IPS DF 6.9 (cell line): ENCODE results near the gene GATM.
"Not testable (repeated sequence)": the region's sequence is repeated elsewhere in the genome, so short reads cannot be mapped to it uniquely, and the experiment has no call there.

Source experiments
- DNase-seq: peaks from one replicate; pipeline ENCODE4 v3.0.0-alpha.2; 2013; ENCODE audit warnings: low read depth, low spot score
- H3K27ac ChIP-seq: one replicate; pipeline ENCODE4 v1.5.1; 2013; ENCODE audit warnings: low read length, control low read depth
- H3K27me3 ChIP-seq: 2 replicates; pipeline ENCODE4 v1.6.1; 2013; ENCODE audit warnings: mild to moderate bottlenecking, low read length; ENCODE audit not compliant: control insufficient read depth, insufficient read depth
- H3K36me3 ChIP-seq: 2 replicates; pipeline ENCODE4 v1.6.1; 2013; ENCODE audit warnings: low read length; ENCODE audit not compliant: control insufficient read depth, insufficient read depth
- H3K4me1 ChIP-seq: 2 replicates; pipeline ENCODE4 v1.6.1; 2013; ENCODE audit warnings: low read length; ENCODE audit not compliant: control insufficient read depth, insufficient read depth
- H3K4me3 ChIP-seq: 2 replicates; pipeline ENCODE4 v1.5.1; 2013; ENCODE audit warnings: mild to moderate bottlenecking, low read length
- H3K9me3 ChIP-seq: 2 replicates; pipeline ENCODE4 v1.6.1; 2013; ENCODE audit warnings: low read length, inconsistent platforms; ENCODE audit not compliant: control insufficient read depth, insufficient read depth
- WGBS: extraction: QIAGEN DNeasy Blood & Tissue Kit; methylation state at CpG from one replicate; pipeline ENCODE4 v1.1.7; 2013; ENCODE audit warnings: mixed read lengths, missing lambda C conversion rate; ENCODE audit not compliant: insufficient read length, insufficient coverage; 5-methylcytosine and 5-hydroxymethylcytosine counted together

GATM gene

DNA sequence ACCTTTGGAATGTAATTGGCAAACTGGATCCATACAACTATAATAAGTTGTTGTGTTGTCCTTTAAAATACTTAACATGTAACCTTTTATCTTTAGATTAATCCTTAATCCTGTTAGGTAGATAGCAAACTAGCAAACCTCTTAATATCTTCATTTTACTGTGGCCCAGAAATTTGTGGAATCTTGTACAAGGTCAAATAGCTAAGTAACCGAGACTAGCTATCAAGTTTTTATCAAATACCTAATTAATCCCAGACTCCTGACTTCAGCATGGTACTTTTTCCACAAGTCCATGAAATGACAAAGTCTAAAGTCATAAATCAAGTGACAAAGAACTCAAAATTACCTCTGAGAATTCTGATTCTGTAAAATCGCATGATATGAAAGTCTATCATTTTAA, 4.4 kb downstream of the GATM start:
- Histone ChIP-seq H3K4me1 (no peaks in the 10 kb centered on the region), H3K27me3 (peaks cover 17% of the 10 kb centered on the region; the same call in 1 of the 2 replicates)
- no CpG with 5 or more reads among the region's 2 CpGs for WGBS

DNA sequence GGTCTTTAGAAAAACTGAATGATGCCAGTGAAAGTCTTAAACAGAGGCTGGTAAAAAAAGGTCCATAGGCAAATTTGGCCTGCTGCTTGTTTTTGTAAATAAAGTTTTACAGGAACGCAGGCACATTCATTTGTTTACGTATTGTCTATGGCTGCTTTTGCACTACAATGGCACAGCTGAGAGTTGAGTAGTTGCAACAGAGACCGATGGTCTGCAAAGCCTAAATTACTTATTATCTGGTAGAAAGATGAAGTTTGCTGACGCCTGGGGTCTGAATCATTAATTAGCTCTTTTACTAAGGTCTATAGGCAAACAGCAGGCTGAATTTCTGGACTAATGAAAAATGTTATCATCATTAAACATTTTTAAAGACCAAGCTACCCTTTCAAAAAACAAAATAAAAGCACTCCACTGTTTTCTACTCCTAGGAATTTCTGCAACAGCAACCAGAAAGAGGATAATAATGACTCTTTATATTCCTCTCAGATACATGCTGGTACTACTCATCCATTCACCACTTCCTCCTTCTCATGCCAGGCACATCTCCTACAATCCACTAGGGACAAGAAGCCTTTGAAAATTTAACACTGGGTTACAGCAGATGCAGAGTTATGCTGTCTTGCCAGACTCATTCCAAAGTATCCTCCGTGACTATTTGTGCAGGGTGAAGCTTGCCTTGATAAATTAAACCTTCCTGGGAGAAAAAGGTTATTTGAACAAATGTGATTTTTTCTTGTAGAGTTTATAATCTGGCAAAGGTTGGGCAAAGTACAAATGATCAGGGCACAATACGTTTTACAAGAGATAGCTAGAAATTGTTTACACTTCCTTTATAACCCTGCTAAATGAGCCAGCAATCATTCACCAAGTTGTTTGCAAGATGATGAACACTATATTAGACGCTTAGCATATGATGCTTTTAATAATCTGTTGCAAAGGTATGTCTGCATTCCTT, 6.0 kb downstream of the GATM start:
- H3K4me1 ChIP-seq, result no peaks in the 10 kb centered on the region
- H3K4me3 ChIP-seq, result no peak overlapping the region
- no peak for DNase-seq
- H3K27ac ChIP-seq, result no peak overlapping the region
- WGBS, result no CpG with 5 or more reads among the region's 7 CpGs
- no peaks in the 10 kb centered on the region for H3K9me3 ChIP-seq
- no peaks in the 10 kb centered on the region for H3K36me3 ChIP-seq
- peaks cover 10% of the 10 kb centered on the region; the same call in 1 of the 2 replicates for H3K27me3 ChIP-seq

More for the DNA sequence above, 4.4 kb downstream of the GATM start:
- no peak for DNase-seq
- Histone ChIP-seq H3K36me3 (no peaks in the 10 kb centered on the region), H3K9me3 (no peaks in the 10 kb centered on the region), H3K4me3 (no peak overlapping the region), H3K27ac (no peak overlapping the region)

DNA sequence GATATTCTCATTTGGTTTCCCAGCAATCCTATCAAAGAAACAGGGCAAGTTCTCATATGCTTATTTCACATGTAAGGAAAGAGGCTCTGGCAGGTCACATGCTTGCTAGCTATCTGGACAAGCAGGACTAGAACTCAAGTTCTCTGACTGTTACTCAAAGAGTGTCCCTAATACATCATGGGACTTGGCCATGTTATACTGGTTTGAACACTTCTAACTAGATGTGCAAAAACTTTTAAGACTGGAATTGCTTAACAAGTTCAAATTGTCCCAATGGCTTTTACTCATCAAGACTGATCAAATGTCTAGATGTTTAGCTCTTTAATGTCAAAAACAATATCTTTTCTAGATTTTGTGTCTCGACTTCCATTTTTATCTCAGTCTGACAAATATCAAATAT, 6.8 kb downstream of the GATM start:
- no peaks in the 10 kb centered on the region for H3K9me3 ChIP-seq
- no peaks in the 10 kb centered on the region for H3K4me1 ChIP-seq
- H3K36me3 ChIP-seq, result no peaks in the 10 kb centered on the region
- no peak overlapping the region for H3K27ac ChIP-seq
- peaks cover 6% of the 10 kb centered on the region; the same call in 1 of the 2 replicates for H3K27me3 ChIP-seq
- no peak overlapping the region for H3K4me3 ChIP-seq
- DNase-seq, result no peak
- WGBS, result no CpG with 5 or more reads among the region's 1 CpG

DNA sequence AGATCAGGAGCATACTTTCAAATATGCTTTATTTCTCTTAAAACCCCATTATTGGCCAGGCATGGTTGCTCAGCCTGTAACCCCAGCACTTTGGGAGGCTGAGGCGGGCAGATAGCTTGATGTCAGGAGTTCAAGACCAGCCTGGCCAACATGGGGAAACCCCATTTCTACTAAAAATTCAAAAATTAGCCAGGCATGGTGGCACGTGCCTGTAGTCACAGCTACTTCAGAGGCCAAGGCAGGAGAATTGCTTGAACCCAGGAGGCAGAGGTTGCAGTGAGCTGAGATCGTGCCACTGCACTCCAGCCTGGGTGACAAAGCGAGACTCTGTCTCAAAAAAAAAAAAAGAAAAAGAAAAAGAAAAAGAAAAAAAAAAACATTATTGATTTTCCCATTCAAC, 8.3 kb downstream of the GATM start:
- H3K27ac ChIP-seq, H3K4me3 ChIP-seq, H3K9me3 ChIP-seq, H3K36me3 ChIP-seq, H3K27me3 ChIP-seq, DNase-seq, H3K4me1 ChIP-seq: not testable (repeated sequence)
- no CpG with 5 or more reads among the region's 4 CpGs for WGBS

DNA sequence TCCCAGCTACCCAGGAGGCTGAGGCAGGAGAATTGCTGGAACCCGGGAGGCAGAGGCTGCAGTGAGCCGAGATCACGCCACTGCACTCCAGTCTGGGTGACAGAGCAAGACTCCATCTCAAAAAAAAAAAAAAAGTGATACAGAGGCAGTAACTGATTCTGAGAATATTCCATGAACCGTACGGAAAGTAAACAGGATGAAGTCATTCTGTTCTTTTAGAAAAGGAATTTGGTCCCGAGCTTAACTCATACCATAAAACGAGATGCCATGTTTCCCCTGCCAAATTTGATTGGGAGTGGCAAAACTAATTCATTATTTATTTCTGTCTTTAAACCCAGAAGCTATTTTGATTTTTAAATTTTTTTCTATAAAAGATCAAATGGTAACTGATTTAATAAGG, 11.1 kb downstream of the GATM start:
- H3K4me3 ChIP-seq, H3K27ac ChIP-seq, DNase-seq, H3K4me1 ChIP-seq, H3K27me3 ChIP-seq, H3K36me3 ChIP-seq, H3K9me3 ChIP-seq: not testable (repeated sequence)
- no CpG with 5 or more reads among the region's 7 CpGs for WGBS

DNA sequence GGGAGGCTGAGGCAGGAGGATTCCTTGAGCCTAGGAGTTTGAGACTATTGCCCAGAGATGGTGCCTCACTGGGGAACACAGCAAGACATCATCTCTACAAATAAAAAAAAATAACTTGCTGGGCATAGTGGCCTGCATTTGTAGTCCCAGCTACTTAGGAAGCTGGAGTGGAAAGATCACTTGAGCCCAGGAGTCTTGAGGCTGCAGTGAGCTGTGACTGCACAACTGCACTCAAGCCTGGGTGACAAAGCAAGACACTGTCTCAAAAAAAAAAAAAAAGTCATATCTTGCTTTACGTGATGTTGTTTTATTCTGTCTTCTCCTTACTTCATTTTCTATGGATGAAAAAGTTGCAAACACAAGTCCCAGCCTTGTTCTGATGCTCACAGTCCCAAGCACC, 14.1 kb downstream of the GATM start:
- DNase-seq, result no peak
- Histone ChIP-seq H3K4me1 (no peaks in the 10 kb centered on the region), H3K4me3 (no peak overlapping the region), H3K27ac (no peak overlapping the region), H3K36me3 (no peaks in the 10 kb centered on the region), H3K27me3 (no peaks in the 10 kb centered on the region), H3K9me3 (no peaks in the 10 kb centered on the region)
- WGBS, result no CpG with 5 or more reads among the region's 1 CpG

DNA sequence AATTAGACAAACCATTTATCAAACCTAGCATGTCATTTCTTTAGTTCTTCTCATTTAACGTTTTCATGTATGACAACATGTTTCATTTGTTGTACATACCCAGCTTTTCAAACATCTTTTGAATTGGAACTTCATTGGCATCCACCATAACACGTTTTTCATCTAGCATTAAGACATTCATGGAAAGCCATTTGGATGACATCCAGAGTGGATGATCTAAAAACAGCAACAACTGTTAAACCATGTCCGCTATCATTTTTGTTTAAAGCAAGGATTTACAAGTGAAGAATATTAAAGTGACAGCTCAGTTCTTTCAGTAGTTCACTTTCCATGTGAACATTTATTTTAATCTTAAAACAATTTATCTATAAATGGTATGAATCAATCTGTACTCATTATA, 14.5 kb downstream of the GATM start:
- H3K9me3 ChIP-seq, result no peaks in the 10 kb centered on the region
- H3K27ac ChIP-seq, result no peak overlapping the region
- H3K36me3 ChIP-seq, result no peaks in the 10 kb centered on the region
- H3K27me3 ChIP-seq, result no peaks in the 10 kb centered on the region
- DNase-seq, result no peak
- WGBS, result no CpG with 5 or more reads among the region's 3 CpGs
- H3K4me3 ChIP-seq, result no peak overlapping the region
- no peaks in the 10 kb centered on the region for H3K4me1 ChIP-seq

DNA sequence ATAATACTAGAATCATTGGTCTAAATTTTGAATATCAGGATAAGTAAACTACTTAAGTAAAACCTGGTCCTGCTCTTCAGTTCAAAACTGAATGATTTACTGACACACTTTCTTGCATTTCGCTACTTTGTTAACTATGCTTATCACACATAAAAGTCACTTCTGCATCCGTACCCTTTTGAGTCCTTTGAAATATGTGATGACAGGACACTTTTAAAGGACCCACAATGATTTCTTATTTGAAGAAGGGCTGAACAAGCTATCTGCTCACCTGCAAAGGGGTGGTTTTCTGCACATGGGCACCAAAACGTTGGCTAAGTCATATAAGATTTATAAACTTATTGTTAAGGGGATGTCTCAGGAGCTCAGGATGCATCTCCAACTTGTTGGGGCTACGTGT, 15.0 kb downstream of the GATM start:
- DNase-seq, result no peak
- no peaks in the 10 kb centered on the region for H3K9me3 ChIP-seq
- no CpG with 5 or more reads among the region's 4 CpGs for WGBS
- H3K27me3 ChIP-seq, result no peaks in the 10 kb centered on the region
- no peaks in the 10 kb centered on the region for H3K36me3 ChIP-seq
- H3K4me1 ChIP-seq, result no peaks in the 10 kb centered on the region
- H3K4me3 ChIP-seq, result no peak overlapping the region
- no peak overlapping the region for H3K27ac ChIP-seq

DNA sequence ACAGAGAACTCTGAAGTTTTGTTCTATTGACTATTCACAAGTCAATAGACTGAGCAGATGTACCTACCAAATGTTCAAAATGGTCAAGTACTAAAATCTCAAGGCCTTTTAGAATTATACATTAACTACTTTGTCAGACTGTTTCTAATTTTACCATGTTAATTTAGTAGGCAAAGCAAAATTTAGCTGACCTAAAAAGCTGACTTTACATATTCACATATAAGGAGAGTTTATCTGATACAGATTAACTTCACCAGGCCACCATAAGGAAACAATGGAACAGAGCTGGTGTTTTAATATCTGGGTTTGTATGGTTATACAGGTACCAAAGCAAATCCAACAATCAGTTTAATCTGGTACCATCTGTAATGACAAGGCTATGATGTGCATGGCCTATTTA, 15.9 kb downstream of the GATM start:
- H3K27ac ChIP-seq, result no peak overlapping the region
- H3K4me3 ChIP-seq, result no peak overlapping the region
- H3K36me3 ChIP-seq, result no peaks in the 10 kb centered on the region
- no peaks in the 10 kb centered on the region for H3K9me3 ChIP-seq
- no peaks in the 10 kb centered on the region for H3K27me3 ChIP-seq
- no peaks in the 10 kb centered on the region for H3K4me1 ChIP-seq
- DNase-seq, result no peak

DNA sequence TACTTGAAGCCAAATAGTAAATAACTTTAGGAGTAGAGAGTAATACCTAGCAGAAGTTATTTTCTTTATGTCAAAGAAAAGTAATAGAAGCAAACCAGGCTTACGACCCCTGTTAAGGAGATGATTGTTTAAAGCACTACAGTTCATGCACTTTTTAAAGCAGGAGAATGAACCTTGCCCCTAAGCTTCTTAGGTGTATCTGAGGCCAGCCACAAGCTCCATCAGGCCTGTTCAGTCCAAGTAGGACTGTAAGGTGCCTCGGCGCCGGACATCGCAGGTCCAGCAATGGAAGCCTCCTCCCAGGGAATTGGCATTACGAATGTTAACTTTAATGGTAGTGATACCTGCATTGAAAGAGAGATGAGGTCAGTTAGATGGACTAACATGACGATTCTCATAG, 16.5 kb downstream of the GATM start:
- H3K36me3 ChIP-seq, result no peaks in the 10 kb centered on the region
- no peak overlapping the region for H3K27ac ChIP-seq
- no peaks in the 10 kb centered on the region for H3K4me1 ChIP-seq
- no peaks in the 10 kb centered on the region for H3K27me3 ChIP-seq
- no peak overlapping the region for H3K4me3 ChIP-seq
- H3K9me3 ChIP-seq, result no peaks in the 10 kb centered on the region
- WGBS, result no CpG with 5 or more reads among the region's 7 CpGs
- no peak for DNase-seq

DNA sequence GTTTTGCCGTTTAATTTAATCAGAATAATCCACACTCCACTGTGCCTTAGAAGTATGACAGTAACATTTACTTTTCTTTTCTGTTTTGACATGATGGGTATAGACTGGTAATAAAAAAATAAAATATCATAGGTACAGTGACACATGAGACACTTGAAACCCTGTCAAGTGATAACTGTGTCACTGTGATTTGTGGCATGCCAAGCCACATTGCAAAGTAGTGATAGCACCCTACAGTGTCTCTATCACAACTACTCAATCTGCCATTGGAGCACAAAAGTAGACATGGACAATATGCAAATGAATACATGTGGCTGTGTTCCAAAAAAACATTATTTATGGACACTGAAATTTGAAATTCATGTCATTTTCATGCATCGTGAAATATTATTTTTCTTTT, 22.5 kb downstream of the GATM start:
- DNase-seq, result no peak
- Histone ChIP-seq H3K36me3 (no peaks in the 10 kb centered on the region), H3K4me1 (no peaks in the 10 kb centered on the region), H3K27ac (no peak overlapping the region), H3K4me3 (no peak overlapping the region), H3K27me3 (no peaks in the 10 kb centered on the region), H3K9me3 (no peaks in the 10 kb centered on the region)
- no CpG with 5 or more reads among the region's 2 CpGs for WGBS
